Right lobe of liver (tissue), 4 donors: Measurements from ENCODE around the gene USP53.

Experiments used
- CTCF ChIP-seq, 4 donors: fragments of 200-600 bp in 3 of 4; fragments of 450-650 bp in 1 of 4; IDR thresholded peaks; one replicate each; pipeline versions ENCODE4 v1.5.1 to v1.8.0; 2016 to 2022; ENCODE audit warnings: antibody characterized with exemption in 4 of 4, mild to moderate bottlenecking in 2 of 4
- POLR2A ChIP-seq: fragments of 450-650 bp; IDR thresholded peaks from one replicate; pipeline ENCODE4 v1.6.1; 2017; ENCODE audit warnings: antibody characterized with exemption, mild to moderate bottlenecking
- donor health status: DM: no; HTN: no; CAD: no.
- donor health status: DM: no; HTN: no; CAD: no.
- donor health status: DM: no; HTN: yes; CAD: no.

DNA sequence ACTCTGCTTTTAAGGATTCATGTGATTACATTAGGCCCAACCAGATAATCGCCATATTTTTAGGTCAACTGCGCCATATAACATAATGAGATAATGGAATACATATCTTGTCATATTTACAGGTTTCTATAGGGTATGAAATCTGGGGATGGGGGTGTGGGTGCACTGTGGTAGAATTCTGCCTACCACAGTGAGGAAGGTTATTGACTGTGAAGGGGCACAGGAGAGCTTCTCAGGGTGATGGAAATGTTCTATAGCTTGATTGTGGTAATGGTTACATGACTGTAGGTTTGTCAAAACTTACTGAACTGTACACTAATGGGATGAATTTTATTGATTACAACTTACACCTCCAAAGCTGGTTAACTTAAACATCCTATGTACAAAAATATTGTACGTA is 15.9 kb downstream of the USP53 start:
- TF ChIP-seq CTCF (IDR thresholded peaks at IDR 0.05) (no peak), POLR2A (no peak)
